HCT116 (cell line): Measurements from ENCODE around the gene SRSF3. TPM values are rescaled to one million over a fixed set of nuclear protein-coding genes. Genes with fewer than 3 reads are reported as not detected.

ENCODE experiments used
- ATAC-seq: fragments of 200-7000 bp; cut with Tn5 transposase; 2 replicates; pipeline ENCODE4 v1.9.1; 2020; ENCODE audit warnings: mild to moderate bottlenecking, moderate library complexity
- BruUV-seq: library from RNA; stranded (reverse); fragments of 400-500 nt; replicated peaks from 2 replicates; lab custom pipeline; 2021; lab: Mats Ljungman, UMichigan
- CTCF ChIA-PET: fragments of 300-600 bp; sonication (Branson Sonifier 250); formaldehyde crosslinking; loops from one replicate; lab custom pipeline; 2021; ENCODE audit warnings: antibody characterized with exemption; lab: Charles Lee
- POLR2A ChIA-PET: fragments of 300-600, 350-600 bp; sonication (Branson Sonifier 250); formaldehyde crosslinking; loops from one replicate; lab custom pipeline; 2021; ENCODE audit warnings: antibody characterized with exemption; lab: Charles Lee
- RAD21 ChIA-PET, 2 experiments: fragments of 300-600 bp; sonication (Branson Sonifier 250); formaldehyde crosslinking; loops; one replicate each; lab custom pipeline; 2023; ENCODE audit warnings: low total read pairs in 2 of 2; ENCODE audit not compliant: uncharacterized antibody in 2 of 2, unreplicated experiment in 2 of 2, low non-redundant PET in 1 of 2; lab: Charles Lee
- DNase-seq: peaks from one replicate; pipeline ENCODE4 v3.0.0-alpha.2; 2010; ENCODE audit warnings: low read depth, low spot score
- H2AFZ ChIP-seq: fragments of 200-600 bp; shearing (Covaris generic), sonication (generic); 2 replicates; pipeline ENCODE4 v1.6.1; 2017; ENCODE audit warnings: low read depth, mixed run types, mixed read lengths, antibody characterized with exemption, low read length; ENCODE audit not compliant: poor library complexity, severe bottlenecking
- H3K27ac ChIP-seq: 2 replicates; pipeline ENCODE4 v1.5.1; 2012; ENCODE audit warnings: low read depth, low read length
- H3K27me3 ChIP-seq: fragments of 200-600 bp; sonication (generic); 2 replicates; pipeline ENCODE4 v1.6.1; 2016; ENCODE audit warnings: mixed run types, low read length, mixed read lengths; ENCODE audit not compliant: insufficient read depth
- H3K36me3 ChIP-seq, 2 experiments: fragments of 200-500 bp in 1 of 2; fragments of 200-600 bp in 1 of 2; sonication (Bioruptor generic) in 1 of 2; sonication (generic) in 1 of 2; 2 replicates each; pipeline versions ENCODE4 v1.5.1 to v1.6.1; 2014 to 2016; ENCODE audit warnings: low read length in 2 of 2, inconsistent platforms in 1 of 2, mixed read lengths in 1 of 2, mixed run types in 1 of 2; ENCODE audit not compliant: insufficient read depth in 2 of 2, control insufficient read depth in 1 of 2
- H3K4me1 ChIP-seq, 2 experiments: fragments of 200-600 bp in 1 of 2; sonication (generic) in 1 of 2; 2 replicates each; pipeline versions ENCODE4 v1.5.1 to v1.6.1; 2012 to 2017; ENCODE audit warnings: low read length in 2 of 2, inconsistent platforms in 1 of 2, mild to moderate bottlenecking in 1 of 2, mixed read lengths in 1 of 2, mixed run types in 1 of 2, moderate library complexity in 1 of 2; ENCODE audit not compliant: insufficient read depth in 2 of 2, control insufficient read depth in 1 of 2
- H3K4me2 ChIP-seq: fragments of 200-600 bp; sonication (generic); 2 replicates; pipeline ENCODE4 v1.6.1; 2017; ENCODE audit warnings: mixed run types, low read length, mixed read lengths
- H3K4me3 ChIP-seq, 2 experiments: fragments of 200-600 bp in 1 of 2; sonication (generic) in 1 of 2; replicated peaks in 1 of 2; 2 replicates each; pipeline ENCODE4 v1.5.1; 2011 to 2016; ENCODE audit warnings: low read length in 2 of 2, control low read depth in 1 of 2, low read depth in 1 of 2, mild to moderate bottlenecking in 1 of 2, mixed read lengths in 1 of 2, mixed run types in 1 of 2
- H3K79me2 ChIP-seq: fragments of 200-600 bp; sonication (generic); 2 replicates; pipeline ENCODE4 v1.6.1; 2017; ENCODE audit warnings: mild to moderate bottlenecking, mixed run types, low read length, moderate library complexity, mixed read lengths; ENCODE audit not compliant: insufficient read depth
- H3K9ac ChIP-seq: fragments of 200-600 bp; sonication (generic); 2 replicates; pipeline ENCODE4 v1.6.1; 2016; ENCODE audit warnings: low read length, mixed read lengths
- H3K9me2 ChIP-seq: fragments of 200-600 bp; sonication (generic), shearing (Covaris generic); 2 replicates; pipeline ENCODE4 v1.6.1; 2017; ENCODE audit warnings: mixed run types, mild to moderate bottlenecking, moderate library complexity; ENCODE audit not compliant: insufficient read depth
- H3K9me3 ChIP-seq, 2 experiments: fragments of 200-500 bp in 1 of 2; fragments of 200-600 bp in 1 of 2; sonication (Bioruptor generic) in 1 of 2; sonication (generic) in 1 of 2; 2 replicates each; pipeline ENCODE4 v1.6.1; 2014 to 2017; ENCODE audit warnings: low read length in 2 of 2, mixed read lengths in 2 of 2, inconsistent platforms in 1 of 2, low read depth in 1 of 2, mild to moderate bottlenecking in 1 of 2, mixed run types in 1 of 2, moderate library complexity in 1 of 2; ENCODE audit not compliant: control insufficient read depth in 1 of 2, insufficient read depth in 1 of 2
- H4K20me1 ChIP-seq: fragments of 200-600 bp; sonication (generic), shearing (Covaris generic); 2 replicates; pipeline ENCODE4 v1.6.1; 2017; ENCODE audit warnings: mixed run types, mild to moderate bottlenecking, moderate library complexity; ENCODE audit not compliant: insufficient read depth
- CTCF ChIP-seq, 3 experiments: fragments of 200-600 bp in 1 of 3; sonication (generic) in 1 of 3; IDR thresholded peaks in 2 of 3; conservative IDR thresholded peaks in 1 of 3; 2 replicates each; pipeline ENCODE4 v1.5.1; 2012 to 2017; ENCODE audit warnings: low read depth in 2 of 3, low read length in 2 of 3, antibody characterized with exemption in 1 of 3, borderline replicate concordance in 1 of 3, control low read depth in 1 of 3, mild to moderate bottlenecking in 1 of 3, mixed read lengths in 1 of 3, mixed run types in 1 of 3, moderate library complexity in 1 of 3; ENCODE audit not compliant: insufficient read depth in 1 of 3
- EZH2phosphoT487 ChIP-seq: fragments of 200-600 bp; IDR thresholded peaks from 2 replicates; pipeline ENCODE4 v1.6.1; 2018; ENCODE audit warnings: antibody characterized with exemption, borderline replicate concordance
- REST ChIP-seq: IDR thresholded peaks from 2 replicates; pipeline ENCODE4 v1.6.1; 2012; ENCODE audit warnings: low read depth
- intact Hi-C: fragments of 100-400 bp; cut with micrococcal nuclease; formaldehyde crosslinking; loops from 2 replicates; pipeline ENCODE4 v1.10.0; 2022
- total RNA-seq: library from RNA; stranded (reverse); gene quantifications from one replicate; pipeline ENCODE4 v1.2.1, GENCODE V29; 2021; ENCODE audit not compliant: unreplicated experiment

The SRSF3 gene
- total RNA-seq, 1 experiment from 2014 or later: 362 TPM

DNA sequence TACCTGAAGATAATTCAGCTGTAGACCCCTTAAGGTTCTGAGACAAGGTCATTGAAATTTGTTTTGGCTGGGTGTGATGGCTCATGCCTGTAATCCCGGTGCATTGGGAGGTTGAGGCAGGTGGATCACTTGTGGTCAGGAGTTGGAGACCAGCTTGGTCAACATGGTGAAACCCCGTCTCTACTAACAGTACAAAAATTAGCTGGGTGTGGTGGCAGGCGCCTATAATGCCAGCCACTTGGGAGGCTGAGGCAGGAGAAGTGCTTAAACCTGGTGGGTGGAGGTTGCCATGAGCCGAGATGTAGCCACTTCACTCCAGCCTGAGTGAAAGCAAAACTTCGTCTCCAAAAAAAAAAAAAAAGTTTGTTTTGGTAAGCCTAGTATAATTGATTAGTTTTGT, 11.0 kb downstream of the SRSF3 start (continued):
- TF ChIP-seq CTCF (IDR thresholded peaks at IDR 0.05 in 2 of 3, conservative IDR thresholded peaks at IDR 0.05 in 1 of 3; ENCODE audit: borderline replicate concordance in 1 of 3, insufficient read depth in 1 of 3, low read depth in 2 of 3, low read length in 2 of 3) (no peak), REST (no peak)

GRCh38 chr6:36605560-36606391, 11.6 kb downstream of the SRSF3 start:
- POLR2A ChIA-PET: interaction anchor here (1.2 to 2.9 kb wide), 3 partner anchors 8 to 13 kb away, joined by 3 to 14 read pairs (median 3); no protein-coding TSS in a partner anchor
- peak; percentile 47 for ATAC-seq

More at GRCh38 chr6:36605560-36606391, 11.6 kb downstream of the SRSF3 start:
- Histone ChIP-seq H3K36me3 (peaks cover 53 to 65% of the 10 kb centered on the region in 2 experiments), H3K9ac (no peak overlapping the region), H3K4me3 (no peak overlapping the region), H2AFZ (no peak overlapping the region), H3K79me2 (peaks cover 88% of the 10 kb centered on the region), H3K27ac (no peak overlapping the region), H3K27me3 (no peaks in the 10 kb centered on the region), H3K9me3 (no peaks in the 10 kb centered on the region), H3K9me2 (no peaks in the 10 kb centered on the region), H4K20me1 (peaks cover 53% of the 10 kb centered on the region), H3K4me2 (no peak overlapping the region), H3K4me1 (peaks cover 9 to 20% of the 10 kb centered on the region in 2 experiments; a peak in 2 of 4 replicates)
- CTCF ChIA-PET: interaction anchor here (1.4 kb wide), 1 partner anchor 9 kb away, joined by 4 read pairs; no protein-coding TSS in a partner anchor
- peak in 2 of 3 experiments; percentile 19 to 27; a peak in 2 of 6 replicates for TF ChIP-seq CTCF (IDR thresholded peaks at IDR 0.05 in 2 of 3, conservative IDR thresholded peaks at IDR 0.05 in 1 of 3; ENCODE audit: borderline replicate concordance in 1 of 3, insufficient read depth in 1 of 3, low read depth in 2 of 3, low read length in 2 of 3)
- TF ChIP-seq EZH2phosphoT487: no peak
- intact Hi-C loops: no loop called here
- BruUV-seq: no TSS peak
- RAD21 ChIA-PET: no interaction called here
- DNase-seq: no peak
